Loucy (cell line): Measurements from ENCODE around the gene DKK1.

Experiments used
- EZH2phosphoT487 ChIP-seq: fragments of 200-600 bp; IDR thresholded peaks from 2 replicates; pipeline ENCODE4 v1.6.1; 2018; ENCODE audit warnings: antibody characterized with exemption, mild to moderate bottlenecking, moderate library complexity, borderline replicate concordance
- TF ChIP-seq, protein P1 (sequence below): fragments of 200-600 bp; sonication (generic); conservative IDR thresholded peaks from 2 replicates; pipeline ENCODE4 v1.5.1; 2014; ENCODE audit warnings: mild to moderate bottlenecking, antibody characterized with exemption, low read length

GRCh38 chr10:52353960-52354394 lies 39.9 kb downstream of the DKK1 start:
- TF ChIP-seq, protein P1, sequence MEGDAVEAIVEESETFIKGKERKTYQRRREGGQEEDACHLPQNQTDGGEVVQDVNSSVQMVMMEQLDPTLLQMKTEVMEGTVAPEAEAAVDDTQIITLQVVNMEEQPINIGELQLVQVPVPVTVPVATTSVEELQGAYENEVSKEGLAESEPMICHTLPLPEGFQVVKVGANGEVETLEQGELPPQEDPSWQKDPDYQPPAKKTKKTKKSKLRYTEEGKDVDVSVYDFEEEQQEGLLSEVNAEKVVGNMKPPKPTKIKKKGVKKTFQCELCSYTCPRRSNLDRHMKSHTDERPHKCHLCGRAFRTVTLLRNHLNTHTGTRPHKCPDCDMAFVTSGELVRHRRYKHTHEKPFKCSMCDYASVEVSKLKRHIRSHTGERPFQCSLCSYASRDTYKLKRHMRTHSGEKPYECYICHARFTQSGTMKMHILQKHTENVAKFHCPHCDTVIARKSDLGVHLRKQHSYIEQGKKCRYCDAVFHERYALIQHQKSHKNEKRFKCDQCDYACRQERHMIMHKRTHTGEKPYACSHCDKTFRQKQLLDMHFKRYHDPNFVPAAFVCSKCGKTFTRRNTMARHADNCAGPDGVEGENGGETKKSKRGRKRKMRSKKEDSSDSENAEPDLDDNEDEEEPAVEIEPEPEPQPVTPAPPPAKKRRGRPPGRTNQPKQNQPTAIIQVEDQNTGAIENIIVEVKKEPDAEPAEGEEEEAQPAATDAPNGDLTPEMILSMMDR = no peak
- TF ChIP-seq EZH2phosphoT487 = no peak
